ENCODE data around the gene ABTB2.

GRCh38 chr11:34245041-34245440 lies 112.8 kb downstream of the ABTB2 start:
- TF ChIP-seq CTCF (conservative IDR thresholded peaks at IDR 0.05), result no peak
- TF ChIP-seq ZFX (IDR thresholded peaks at IDR 0.05), result no peak
